Ascending aorta (tissue), 2 donors: Measurements from ENCODE around the gene SRPK2. TPM values are rescaled to one million over a fixed set of nuclear protein-coding genes. Genes with fewer than 3 reads are reported as not detected.

Experiments used
- DNase-seq, 2 donors: peaks; one replicate each; pipeline ENCODE4 v3.0.0-alpha.2; 2019; ENCODE audit warnings: low spot score in 2 of 2
- H3K27ac ChIP-seq, 2 donors: fragments of 200-600 bp; sonication (generic); one replicate each; pipeline ENCODE4 v1.5.1; 2016 to 2017; ENCODE audit warnings: mild to moderate bottlenecking in 1 of 2
- H3K27me3 ChIP-seq: fragments of 200-600 bp; sonication (generic); one replicate; pipeline ENCODE4 v1.5.1; 2017
- H3K36me3 ChIP-seq, 2 donors: fragments of 200-600 bp; sonication (generic); one replicate each; pipeline ENCODE4 v1.5.1; 2016
- H3K4me1 ChIP-seq, 2 donors: fragments of 200-600 bp; sonication (generic); one replicate each; pipeline ENCODE4 v1.5.1; 2016 to 2017; ENCODE audit warnings: mild to moderate bottlenecking in 1 of 2
- H3K4me3 ChIP-seq, 2 donors: fragments of 200-600 bp; sonication (generic); one replicate each; pipeline ENCODE4 v1.5.1; 2016 to 2017; ENCODE audit warnings: mild to moderate bottlenecking in 1 of 2
- H3K9me3 ChIP-seq, 2 donors: fragments of 200-600 bp; sonication (generic); one replicate each; pipeline ENCODE4 v1.5.1; 2016
- intact Hi-C: fragments of 100-400 bp; cut with DNase I; formaldehyde crosslinking; loops from one replicate; pipeline ENCODE4 v1.15.1; 2023
- total RNA-seq: library from RNA; depleted of rRNA; stranded (reverse); fragments of >200 nt; gene quantifications from one replicate; pipeline ENCODE4 v1.1.0, GENCODE V29; 2016
- TF ChIP-seq, protein P1 (sequence below), 3 experiments: fragments of 200-600 bp in 2 of 3; fragments of 450-650 bp in 1 of 3; sonication (generic) in 2 of 3; IDR thresholded peaks; one replicate each; pipeline ENCODE4 v1.5.1; 2016 to 2019; ENCODE audit warnings: antibody characterized with exemption in 3 of 3, mild to moderate bottlenecking in 1 of 3, moderate library complexity in 1 of 3

The SRPK2 gene
- total RNA-seq, 1 donor from 2014 or later = 26.2 TPM

DNA sequence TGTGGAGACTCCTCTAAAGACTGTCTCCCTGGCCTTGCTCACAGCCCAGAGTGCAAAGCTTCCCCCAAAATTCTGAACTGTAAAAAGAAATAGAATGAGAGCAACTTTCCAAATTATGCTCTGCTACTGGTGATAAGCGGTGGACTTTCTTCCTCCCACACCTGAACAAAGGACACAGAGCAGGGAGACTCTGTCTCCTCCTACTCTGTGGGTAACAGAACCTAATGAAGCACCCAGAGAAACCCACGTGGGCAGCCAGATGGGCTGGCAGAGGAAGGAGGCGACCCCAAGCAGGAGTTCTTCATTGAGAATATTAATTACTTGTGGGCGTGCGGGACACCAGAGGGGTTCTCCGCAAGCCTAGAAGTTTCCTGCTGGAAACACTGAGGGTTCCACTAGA lies 235.2 kb downstream of the SRPK2 start:
- H3K4me3 ChIP-seq = no peak overlapping the region
- H3K27ac ChIP-seq = no peak overlapping the region
- H3K27me3 ChIP-seq = no peaks in the 10 kb centered on the region
- DNase-seq = no peak
- intact Hi-C loops = no loop called here
- no peaks in the 10 kb centered on the region for H3K4me1 ChIP-seq
- TF ChIP-seq, protein P1, sequence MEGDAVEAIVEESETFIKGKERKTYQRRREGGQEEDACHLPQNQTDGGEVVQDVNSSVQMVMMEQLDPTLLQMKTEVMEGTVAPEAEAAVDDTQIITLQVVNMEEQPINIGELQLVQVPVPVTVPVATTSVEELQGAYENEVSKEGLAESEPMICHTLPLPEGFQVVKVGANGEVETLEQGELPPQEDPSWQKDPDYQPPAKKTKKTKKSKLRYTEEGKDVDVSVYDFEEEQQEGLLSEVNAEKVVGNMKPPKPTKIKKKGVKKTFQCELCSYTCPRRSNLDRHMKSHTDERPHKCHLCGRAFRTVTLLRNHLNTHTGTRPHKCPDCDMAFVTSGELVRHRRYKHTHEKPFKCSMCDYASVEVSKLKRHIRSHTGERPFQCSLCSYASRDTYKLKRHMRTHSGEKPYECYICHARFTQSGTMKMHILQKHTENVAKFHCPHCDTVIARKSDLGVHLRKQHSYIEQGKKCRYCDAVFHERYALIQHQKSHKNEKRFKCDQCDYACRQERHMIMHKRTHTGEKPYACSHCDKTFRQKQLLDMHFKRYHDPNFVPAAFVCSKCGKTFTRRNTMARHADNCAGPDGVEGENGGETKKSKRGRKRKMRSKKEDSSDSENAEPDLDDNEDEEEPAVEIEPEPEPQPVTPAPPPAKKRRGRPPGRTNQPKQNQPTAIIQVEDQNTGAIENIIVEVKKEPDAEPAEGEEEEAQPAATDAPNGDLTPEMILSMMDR (IDR thresholded peaks at IDR 0.05) = no peak
- no peaks in the 10 kb centered on the region for H3K9me3 ChIP-seq
- H3K36me3 ChIP-seq = no peaks in the 10 kb centered on the region

DNA sequence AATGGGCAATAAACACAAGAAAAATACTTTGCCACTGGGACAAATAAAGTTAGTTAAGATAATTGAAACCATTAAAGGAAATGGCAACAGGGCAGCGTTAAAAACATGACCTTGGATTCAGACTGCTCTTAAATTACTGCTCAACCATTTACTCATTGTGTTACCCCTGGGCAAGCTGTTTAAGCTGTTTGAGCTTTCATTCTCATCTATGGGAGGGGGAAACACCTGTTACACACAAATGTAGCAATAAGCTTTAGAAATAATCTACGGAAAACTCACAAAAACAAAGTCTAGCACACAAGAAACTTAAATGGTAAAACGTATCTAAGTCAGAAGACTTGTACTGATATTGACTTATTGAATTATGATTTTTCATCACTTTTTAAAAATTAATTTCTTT lies 237.6 kb downstream of the SRPK2 start:
- no peak for DNase-seq
- Histone ChIP-seq H3K27me3 (no peaks in the 10 kb centered on the region), H3K4me1 (no peaks in the 10 kb centered on the region), H3K27ac (no peak overlapping the region), H3K9me3 (no peaks in the 10 kb centered on the region), H3K36me3 (no peaks in the 10 kb centered on the region), H3K4me3 (no peak overlapping the region)
- intact Hi-C loops = no loop called here
- TF ChIP-seq, protein P1 (IDR thresholded peaks at IDR 0.05) = no peak

DNA sequence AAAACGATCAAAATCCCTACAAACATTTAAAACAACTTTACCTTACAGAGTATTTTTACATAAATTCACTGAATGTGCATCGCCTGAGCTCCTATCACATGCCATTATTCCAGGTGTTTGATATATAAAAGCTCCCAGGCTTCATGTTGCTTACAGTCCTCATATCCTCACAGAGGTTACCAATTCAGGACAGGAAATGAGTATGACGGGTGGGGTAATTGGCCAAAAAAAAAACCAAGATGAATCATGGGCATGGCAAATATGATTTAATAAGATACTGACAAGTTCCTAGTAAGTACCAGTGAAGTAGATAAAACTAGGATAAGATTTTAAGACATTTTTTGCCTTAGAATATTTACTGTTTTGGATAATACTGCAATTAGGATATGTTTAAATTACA lies 238.9 kb downstream of the SRPK2 start:
- intact Hi-C loops = no loop called here
- DNase-seq = no peak
- H3K36me3 ChIP-seq = no peaks in the 10 kb centered on the region
- H3K27ac ChIP-seq = no peak overlapping the region
- no peaks in the 10 kb centered on the region for H3K27me3 ChIP-seq
- H3K4me3 ChIP-seq = no peak overlapping the region
- H3K4me1 ChIP-seq = no peaks in the 10 kb centered on the region
- TF ChIP-seq, protein P1 (IDR thresholded peaks at IDR 0.05) = no peak
- H3K9me3 ChIP-seq = no peaks in the 10 kb centered on the region

DNA sequence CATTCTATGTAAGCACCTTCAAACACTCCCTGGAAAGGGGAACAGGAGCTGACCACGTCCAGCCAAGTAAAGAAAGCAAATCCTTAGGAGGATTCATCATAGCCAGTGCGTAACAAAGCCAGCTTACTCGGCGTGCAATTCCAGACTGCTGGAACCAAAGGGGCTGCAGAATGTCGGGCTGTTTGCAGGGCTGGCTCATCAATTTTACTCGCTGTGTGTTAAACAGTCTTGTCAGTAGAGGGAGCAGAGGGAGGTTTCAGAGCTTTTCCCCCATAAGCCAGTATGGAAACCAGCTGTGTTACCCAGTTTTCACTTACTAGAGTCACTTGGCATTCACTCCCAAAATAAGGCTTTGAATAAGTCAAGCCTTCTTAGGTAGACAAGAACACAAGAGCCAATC lies 247.7 kb downstream of the SRPK2 start:
- Histone ChIP-seq H3K27ac (no peak overlapping the region), H3K4me3 (no peak overlapping the region), H3K9me3 (no peaks in the 10 kb centered on the region), H3K4me1 (no peaks in the 10 kb centered on the region), H3K27me3 (no peaks in the 10 kb centered on the region), H3K36me3 (peaks cover 0 to 23% of the 10 kb centered on the region in 2 donors)
- intact Hi-C loops = no loop called here
- TF ChIP-seq, protein P1 (IDR thresholded peaks at IDR 0.05) = no peak
- DNase-seq = no peak

DNA sequence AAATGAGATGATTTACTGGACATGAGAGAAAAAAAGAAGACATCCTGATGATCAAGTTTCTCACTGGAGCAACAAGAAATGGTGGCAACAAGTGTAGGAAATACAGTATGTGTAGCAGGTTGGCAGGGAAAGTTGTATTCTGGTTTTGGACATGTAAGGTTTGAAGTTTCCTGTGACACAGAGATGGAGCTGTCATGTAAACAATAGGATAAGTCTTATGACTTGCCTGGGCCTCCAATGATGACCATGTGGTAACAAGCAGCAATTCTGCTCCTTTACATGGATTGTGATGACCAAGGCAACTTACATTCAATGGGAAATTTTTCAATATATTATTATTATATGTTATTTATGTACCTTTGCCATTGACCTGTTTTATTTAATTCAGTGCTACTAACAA lies 249.3 kb downstream of the SRPK2 start:
- no peak for DNase-seq
- H3K9me3 ChIP-seq = no peaks in the 10 kb centered on the region
- no peak overlapping the region for H3K27ac ChIP-seq
- peaks cover 0 to 23% of the 10 kb centered on the region in 2 donors for H3K36me3 ChIP-seq
- no peaks in the 10 kb centered on the region for H3K27me3 ChIP-seq
- no peaks in the 10 kb centered on the region for H3K4me1 ChIP-seq
- TF ChIP-seq, protein P1 (IDR thresholded peaks at IDR 0.05) = no peak
- no peak overlapping the region for H3K4me3 ChIP-seq
- intact Hi-C loops = no loop called here

DNA sequence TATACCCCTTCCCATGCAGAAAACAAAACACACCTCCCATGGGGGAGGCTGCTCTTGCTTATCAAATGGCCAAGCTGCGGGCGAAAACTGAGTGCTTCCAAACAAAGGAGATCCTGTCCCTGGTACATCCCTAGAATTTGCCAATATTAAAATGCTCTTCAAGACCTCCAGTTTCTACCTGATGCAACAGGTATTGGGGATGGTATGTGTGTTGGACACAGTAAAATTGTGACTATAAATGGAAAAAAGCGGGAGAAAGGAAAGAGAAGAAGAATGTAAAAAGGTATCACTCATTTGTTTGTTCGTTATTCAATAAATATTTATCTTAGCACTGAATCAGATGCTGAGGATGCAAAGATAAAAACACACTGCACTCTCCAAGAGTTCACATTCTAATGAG lies 250.8 kb downstream of the SRPK2 start:
- intact Hi-C loops = no loop called here

More for the DNA sequence above, 250.8 kb downstream of the SRPK2 start:
- Histone ChIP-seq H3K9me3 (no peaks in the 10 kb centered on the region), H3K27me3 (no peaks in the 10 kb centered on the region), H3K27ac (no peak overlapping the region), H3K36me3 (peaks cover 0 to 22% of the 10 kb centered on the region in 2 donors), H3K4me3 (no peak overlapping the region), H3K4me1 (no peaks in the 10 kb centered on the region)
- DNase-seq = no peak
- TF ChIP-seq, protein P1 (IDR thresholded peaks at IDR 0.05) = no peak
